ENCODE results near the gene PALD1.

Gene PALD1

DNA sequence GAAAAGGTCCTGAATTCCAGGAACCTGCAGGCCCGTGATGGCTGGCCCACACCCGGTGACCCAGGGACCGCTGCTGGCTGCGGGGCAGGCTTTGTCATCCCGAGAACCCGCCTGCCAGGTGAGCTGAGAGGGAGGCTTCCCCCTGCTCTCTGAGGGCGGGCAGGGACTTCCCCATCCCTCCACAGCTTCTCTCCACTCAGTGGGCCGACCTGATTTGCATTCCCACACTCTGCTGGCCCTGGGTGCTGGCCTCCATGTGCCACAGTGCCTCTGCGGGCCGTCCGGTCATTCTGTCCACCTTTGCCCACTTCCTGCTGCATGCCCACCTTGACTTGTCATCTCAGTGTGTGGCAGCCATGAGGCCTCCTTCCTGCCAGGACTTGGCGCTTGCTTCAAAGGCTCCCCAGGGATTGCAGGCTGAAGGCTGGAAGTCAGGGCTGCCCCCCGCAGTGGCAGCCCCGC lies 35.3 kb downstream of the PALD1 start:
- H3K4me3 ChIP-seq (ENCODE audit: low read length), result no peak overlapping the region
- no peak for TF ChIP-seq ZNF274 (IDR thresholded peaks at IDR 0.05; ENCODE audit: low read depth, low read length)

DNA sequence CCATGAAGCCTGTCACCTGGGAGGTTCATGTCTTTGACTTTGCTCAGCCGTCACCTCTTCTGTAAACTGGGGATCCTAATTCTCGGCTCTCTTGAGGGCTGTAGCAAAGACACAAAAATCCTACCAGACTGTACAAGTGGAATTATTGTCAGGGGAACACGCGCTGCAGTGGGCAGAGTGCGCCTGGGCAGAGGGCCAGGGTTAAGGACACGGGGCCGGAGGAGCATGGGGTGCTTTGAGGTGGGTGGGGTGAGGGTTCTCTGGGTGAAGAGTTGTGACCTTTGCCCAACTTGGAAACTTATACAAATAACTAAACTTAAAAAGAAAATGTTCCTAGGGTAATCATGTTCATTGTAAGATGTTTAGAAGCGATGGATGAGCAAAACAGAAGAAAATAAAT lies 36.0 kb downstream of the PALD1 start:
- no peak for TF ChIP-seq ZNF274 (IDR thresholded peaks at IDR 0.05; ENCODE audit: low read depth, low read length)
- no peak overlapping the region for H3K4me3 ChIP-seq (ENCODE audit: low read length)

DNA sequence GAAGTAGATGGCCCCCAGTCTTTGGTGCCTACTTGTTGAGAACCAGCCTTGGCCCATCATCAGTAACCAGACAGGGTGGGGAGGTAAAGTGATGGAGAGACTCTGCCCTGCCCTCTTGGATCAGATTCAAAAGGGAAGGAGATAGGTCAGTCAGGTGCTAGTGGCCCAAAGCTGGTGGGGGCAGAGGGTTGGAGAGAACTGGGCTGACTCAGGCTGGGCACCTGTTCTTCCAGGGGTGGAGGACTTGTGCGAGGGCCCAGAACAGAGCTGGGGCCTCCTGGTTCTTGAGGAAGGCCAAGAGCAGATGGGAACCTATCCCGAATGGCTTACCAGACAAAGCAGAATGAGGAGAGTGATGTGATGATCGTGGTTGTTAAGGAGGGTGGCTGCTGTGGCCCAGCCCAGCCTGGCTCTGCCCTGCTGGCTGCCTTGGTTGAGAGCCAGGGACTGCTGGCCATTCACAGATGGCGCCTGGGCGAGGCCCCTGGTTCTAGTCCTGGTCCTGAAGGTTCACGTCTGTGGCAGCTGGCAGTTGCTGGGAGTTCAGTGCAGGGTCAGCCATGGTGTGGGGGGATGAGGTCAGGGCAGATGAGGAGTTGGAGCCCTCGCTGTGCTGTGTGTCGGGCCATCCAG lies 36.6 kb downstream of the PALD1 start:
- TF ChIP-seq ZNF274 (IDR thresholded peaks at IDR 0.05; ENCODE audit: low read depth, low read length), result no peak
- H3K4me3 ChIP-seq (ENCODE audit: low read length), result no peak overlapping the region

DNA sequence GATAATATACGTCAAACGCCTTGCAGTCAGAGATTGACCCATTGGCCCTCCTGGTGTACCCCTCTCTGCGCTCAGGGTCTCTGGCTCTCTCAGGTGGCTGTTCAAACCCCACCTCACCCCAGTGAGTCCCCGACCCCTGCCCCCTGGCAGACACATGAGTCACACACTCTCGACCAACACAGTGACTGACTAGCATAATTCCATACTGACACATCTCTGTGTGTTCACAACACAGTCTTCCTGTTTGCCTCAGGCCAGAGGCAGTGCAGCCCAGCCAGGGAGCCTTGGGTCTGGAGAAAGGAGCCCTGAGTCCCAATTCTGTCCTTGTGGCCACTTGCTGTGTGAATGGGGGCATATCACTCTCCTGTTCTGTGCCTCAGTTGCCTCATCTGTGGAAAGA lies 40.1 kb downstream of the PALD1 start:
- H3K4me3 ChIP-seq (ENCODE audit: low read length), result no peak overlapping the region
- no peak for TF ChIP-seq ZNF274 (IDR thresholded peaks at IDR 0.05; ENCODE audit: low read depth, low read length)

DNA sequence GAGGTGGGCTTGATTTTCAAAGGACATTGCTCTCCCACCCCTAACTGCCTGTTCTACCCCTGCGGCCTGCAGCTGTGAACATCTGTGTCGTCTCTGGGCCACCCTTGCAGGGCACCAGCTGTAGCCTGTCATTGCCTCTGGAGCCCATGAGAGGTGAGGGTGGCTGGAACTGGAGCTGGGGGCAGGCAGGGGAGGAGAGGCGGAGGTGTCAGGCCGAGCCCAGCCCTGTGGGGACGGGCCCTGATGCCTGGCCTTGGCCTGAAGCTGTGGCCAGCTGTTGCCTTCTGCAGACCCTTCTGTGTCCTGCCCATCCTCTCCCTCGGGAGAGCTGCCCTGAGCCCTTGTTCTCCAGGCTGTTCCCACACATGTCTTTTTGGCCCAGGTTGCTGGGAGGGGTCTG lies 44.5 kb downstream of the PALD1 start:
- no peak for TF ChIP-seq ZNF274 (IDR thresholded peaks at IDR 0.05; ENCODE audit: low read depth, low read length)
- no peak overlapping the region for H3K4me3 ChIP-seq (ENCODE audit: low read length)

DNA sequence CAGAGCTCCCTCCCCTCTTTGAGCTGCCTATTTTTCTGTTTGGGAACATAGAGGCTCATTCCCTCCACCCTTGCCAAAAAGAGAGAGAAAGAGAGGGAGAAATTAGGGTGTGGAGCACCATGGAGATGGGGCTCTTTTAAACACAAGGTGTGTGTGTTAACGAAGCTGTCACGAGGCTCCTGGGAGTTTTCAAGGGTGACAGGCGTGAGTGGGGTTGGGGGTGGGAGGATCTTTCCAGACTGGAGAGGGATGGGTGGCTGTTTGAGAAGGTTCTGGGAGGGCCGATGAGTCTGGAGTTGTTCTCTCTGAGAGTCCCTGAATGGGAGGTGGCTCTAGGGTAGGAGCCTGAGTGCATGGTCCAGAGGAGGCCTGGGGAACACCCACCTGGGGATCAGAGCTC lies 45.0 kb downstream of the PALD1 start:
- no peak overlapping the region for H3K4me3 ChIP-seq (ENCODE audit: low read length)
- no peak for TF ChIP-seq ZNF274 (IDR thresholded peaks at IDR 0.05; ENCODE audit: low read depth, low read length)

DNA sequence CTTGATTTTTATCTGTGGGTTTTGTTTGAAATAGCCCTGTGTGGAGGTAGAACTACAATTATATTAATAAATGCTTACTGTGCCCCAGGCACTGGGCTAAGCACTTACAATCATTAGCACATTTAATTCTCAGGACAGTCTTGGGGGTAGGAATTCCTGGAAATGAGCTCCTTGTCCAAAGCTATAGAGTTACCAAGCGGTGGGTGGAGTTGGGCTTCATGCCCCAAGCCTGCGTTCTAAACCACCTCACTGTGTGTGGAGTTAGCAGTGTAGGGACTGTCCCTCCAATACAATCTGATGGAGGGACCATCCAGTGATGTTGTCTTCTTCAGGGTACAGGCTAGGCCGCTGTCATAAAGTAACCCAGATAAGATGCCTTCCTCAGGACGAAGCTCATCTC lies 49.7 kb downstream of the PALD1 start:
- no peak overlapping the region for H3K4me3 ChIP-seq (ENCODE audit: low read length)
- TF ChIP-seq ZNF274 (IDR thresholded peaks at IDR 0.05; ENCODE audit: low read depth, low read length), result no peak

DNA sequence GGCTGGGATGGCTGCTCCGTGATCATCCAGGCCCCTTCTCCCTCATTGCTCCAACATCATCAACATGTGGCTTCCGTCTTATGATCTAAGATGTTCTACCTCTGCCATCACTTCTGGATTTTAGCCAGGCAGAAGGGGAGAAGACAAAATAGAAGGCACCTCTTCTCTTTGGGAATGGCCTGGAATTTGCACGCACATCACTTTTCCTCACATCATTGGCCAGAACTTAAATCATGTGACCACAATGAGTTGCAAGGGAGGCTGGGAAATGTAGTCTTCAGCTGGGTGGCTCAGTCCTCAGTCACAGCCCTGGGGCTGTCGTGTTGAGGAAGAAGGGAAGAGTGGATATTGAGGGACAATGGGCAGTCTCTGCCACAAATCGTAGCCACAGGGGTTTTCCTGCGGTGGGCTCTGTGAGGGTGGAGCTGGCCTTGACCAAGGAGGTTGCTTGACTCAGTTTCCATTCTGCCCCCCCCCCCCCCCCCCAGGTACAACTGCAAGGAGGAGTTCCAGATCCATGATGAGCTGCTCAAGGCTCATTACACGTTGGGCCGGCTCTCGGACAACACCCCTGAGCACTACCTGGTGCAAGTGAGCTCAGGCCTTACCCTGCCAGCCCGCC lies 50.3 kb downstream of the PALD1 start:
- H3K4me3 ChIP-seq (ENCODE audit: low read length), result no peak overlapping the region
- TF ChIP-seq ZNF274 (IDR thresholded peaks at IDR 0.05; ENCODE audit: low read depth, low read length), result no peak

DNA sequence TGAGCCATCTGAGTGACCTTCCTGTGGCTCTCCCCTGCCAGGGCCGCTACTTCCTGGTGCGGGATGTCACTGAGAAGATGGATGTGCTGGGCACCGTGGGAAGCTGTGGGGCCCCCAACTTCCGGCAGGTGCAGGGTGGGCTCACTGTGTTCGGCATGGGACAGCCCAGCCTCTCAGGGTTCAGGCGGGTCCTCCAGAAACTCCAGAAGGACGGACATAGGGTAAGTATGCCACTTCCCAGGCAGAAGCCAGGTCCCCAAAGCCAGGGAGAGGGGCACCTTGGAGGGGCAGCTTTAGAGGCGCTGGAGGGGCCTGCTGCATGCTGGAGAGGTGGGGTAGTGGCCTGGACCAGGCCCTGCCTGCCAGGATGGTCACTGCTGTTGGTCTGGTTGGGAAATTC lies 51.3 kb downstream of the PALD1 start:
- no peak overlapping the region for H3K4me3 ChIP-seq (ENCODE audit: low read length)
- TF ChIP-seq ZNF274 (IDR thresholded peaks at IDR 0.05; ENCODE audit: low read depth, low read length), result no peak

DNA sequence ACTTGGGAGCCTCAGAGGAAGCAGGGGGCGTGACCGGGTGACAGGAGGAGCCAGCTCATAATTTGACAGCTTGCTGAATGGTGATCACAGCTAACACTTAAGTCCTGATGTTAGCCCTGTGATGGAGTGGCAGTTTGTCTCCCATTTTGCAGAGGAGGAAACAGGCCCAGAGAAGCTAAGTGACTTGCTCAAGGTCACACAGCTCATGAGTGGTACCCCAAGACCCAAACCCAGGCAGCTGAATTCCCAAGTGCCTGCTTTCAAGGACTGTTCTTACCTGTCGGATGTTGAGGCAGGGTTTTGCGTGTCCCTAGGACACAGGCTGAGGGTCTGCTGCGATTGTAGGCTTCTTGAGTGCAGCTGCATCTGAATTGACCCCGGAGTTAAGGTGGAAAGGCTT lies 51.7 kb downstream of the PALD1 start:
- no peak for TF ChIP-seq ZNF274 (IDR thresholded peaks at IDR 0.05; ENCODE audit: low read depth, low read length)
- H3K4me3 ChIP-seq (ENCODE audit: low read length), result no peak overlapping the region

DNA sequence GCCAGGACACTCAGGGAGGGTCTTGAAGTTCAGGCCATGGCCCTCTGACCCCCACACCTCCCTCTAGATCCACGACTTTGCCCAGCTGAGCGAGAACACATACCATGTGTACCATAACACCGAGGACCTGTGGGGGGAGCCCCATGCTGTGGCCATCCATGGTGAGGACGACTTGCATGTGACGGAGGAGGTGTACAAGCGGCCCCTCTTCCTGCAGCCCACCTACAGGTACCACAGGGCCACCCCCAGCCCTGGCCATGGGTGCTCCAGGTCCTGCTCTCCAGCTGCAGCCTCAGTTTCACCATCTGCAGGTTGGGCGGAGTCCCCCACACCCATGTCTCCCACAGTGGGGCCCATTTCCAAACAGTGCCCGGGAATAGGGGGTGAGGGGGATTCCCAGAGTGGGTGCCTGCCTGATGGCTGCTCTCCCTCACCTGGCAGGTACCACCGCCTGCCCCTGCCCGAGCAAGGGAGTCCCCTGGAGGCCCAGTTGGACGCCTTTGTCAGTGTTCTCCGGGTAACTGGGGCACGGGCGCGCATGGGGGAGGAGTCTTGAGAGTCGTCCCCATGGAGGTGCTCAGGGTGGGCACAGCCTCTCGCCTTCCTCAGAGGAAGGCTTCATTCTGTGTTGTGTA lies 54.1 kb downstream of the PALD1 start:
- no peak overlapping the region for H3K4me3 ChIP-seq (ENCODE audit: low read length)
- no peak for TF ChIP-seq ZNF274 (IDR thresholded peaks at IDR 0.05; ENCODE audit: low read depth, low read length)

DNA sequence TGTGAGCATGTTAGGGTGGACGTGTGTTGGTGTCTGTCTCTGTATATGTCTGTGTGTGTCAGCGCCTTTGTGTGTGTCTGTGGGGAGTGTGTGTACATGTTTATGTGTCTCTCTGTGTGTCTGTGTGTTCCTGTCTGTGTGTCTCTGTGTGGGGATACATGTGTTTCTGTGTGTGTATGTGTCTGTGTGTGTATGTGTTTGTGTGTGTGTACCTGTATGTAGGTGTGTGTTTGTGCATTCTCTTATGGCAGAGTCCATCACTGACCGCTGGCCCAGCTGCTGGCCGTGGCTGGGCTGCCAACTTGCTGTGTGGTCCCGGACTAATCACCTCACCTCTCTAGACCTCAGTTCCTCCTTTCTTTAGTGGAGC lies 54.6 kb downstream of the PALD1 start:
- TF ChIP-seq ZNF274 (IDR thresholded peaks at IDR 0.05; ENCODE audit: low read depth, low read length), result no peak
- H3K4me3 ChIP-seq (ENCODE audit: low read length), result no peak overlapping the region

DNA sequence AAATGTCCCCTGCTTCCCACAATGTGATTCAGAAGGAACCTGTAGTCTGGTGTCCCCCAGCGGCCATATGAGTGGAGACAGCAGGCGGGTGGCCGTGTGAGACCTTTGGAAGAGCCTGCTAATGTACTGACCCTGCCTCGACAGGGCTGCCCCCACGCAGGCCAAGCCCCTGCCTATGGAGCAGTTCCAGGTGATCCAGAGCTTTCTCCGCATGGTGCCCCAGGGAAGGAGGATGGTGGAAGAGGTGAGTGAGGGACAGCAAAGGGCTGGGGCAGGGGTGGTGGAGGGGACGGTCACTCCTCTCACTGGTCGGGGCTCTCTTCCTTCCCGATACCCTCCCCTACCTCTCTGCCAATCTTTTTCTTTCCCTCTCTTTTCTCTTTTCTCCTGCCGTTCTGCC lies 55.7 kb downstream of the PALD1 start:
- H3K4me3 ChIP-seq (ENCODE audit: low read length), result no peak overlapping the region
- TF ChIP-seq ZNF274 (IDR thresholded peaks at IDR 0.05; ENCODE audit: low read depth, low read length), result no peak

DNA sequence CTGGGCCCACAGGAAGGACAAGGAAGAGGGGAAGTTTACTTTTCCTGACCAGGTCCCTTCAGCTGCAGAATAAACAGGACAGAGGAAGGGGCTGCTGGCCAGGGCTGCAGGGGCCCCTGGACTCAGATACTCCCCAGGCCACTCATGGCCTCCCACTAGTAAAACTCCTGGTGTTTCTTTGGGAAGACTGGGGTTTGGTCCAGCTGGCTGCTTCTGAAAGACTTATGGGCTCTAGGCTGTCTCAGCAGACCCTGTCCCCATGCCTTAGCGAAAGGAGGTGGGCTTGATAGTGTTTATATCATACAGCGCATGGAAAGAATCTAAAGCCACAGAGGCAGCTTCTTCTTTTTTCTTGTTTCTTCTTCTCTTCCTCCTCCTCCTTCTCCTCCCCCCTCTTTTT lies 56.4 kb downstream of the PALD1 start:
- no peak overlapping the region for H3K4me3 ChIP-seq (ENCODE audit: low read length)
- TF ChIP-seq ZNF274 (IDR thresholded peaks at IDR 0.05; ENCODE audit: low read depth, low read length), result no peak

DNA sequence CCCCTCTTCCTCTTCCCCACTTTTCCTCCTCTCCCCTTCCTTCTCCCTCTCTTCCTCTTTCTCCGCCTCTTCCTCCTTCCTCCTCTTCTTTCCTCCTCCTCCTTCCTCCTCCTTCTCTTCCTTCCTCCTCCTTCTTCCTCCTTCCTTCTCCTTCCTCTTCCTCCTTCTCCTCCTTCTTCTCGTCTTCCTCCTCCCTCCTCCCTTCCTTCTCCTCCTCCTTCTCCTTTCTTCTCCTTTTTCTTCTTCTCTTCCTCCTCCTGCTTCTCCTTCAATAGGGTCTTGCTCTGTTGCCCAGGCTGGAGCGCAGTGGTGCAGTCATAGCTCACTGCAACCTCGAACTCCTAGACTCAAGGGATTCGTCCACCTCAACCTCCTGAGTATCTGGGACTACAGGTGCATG lies 56.9 kb downstream of the PALD1 start:
- H3K4me3 ChIP-seq (ENCODE audit: low read length), result no peak overlapping the region
- TF ChIP-seq ZNF274 (IDR thresholded peaks at IDR 0.05; ENCODE audit: low read depth, low read length), result no peak
